D721Med (cell line): ENCODE measurements around the gene SCLY.
A peak's percentile ranks its signal among the peaks of the same experiment; 100 is the strongest.

Source experiments
- DNase-seq: peaks from one replicate; pipeline ENCODE4 v3.0.0; 2011; ENCODE audit warnings: low spot score; ENCODE audit not compliant: insufficient read length
- FAIRE-seq: peaks from 2 replicates; lab custom pipeline; 2011; peaks lifted over from hg19 to GRCh38; lab: Jason Lieb, UNC
- CTCF ChIP-seq: IDR thresholded peaks from 2 replicates; pipeline ENCODE4 v1.5.1; 2012; ENCODE audit warnings: mild to moderate bottlenecking, control low read depth; ENCODE audit not compliant: insufficient read depth; ENCODE audit errors: missing control alignments

SCLY gene

GRCh38 chr2:238097201-238097987, 36.6 kb downstream of the SCLY start:
- no peak for FAIRE-seq
- TF ChIP-seq CTCF, result no peak
- no peak for DNase-seq

- DNase-seq (peak; percentile 67), FAIRE-seq (no peak)
- no peak for TF ChIP-seq CTCF
These were observed 37.4 kb downstream of the SCLY start for GRCh38 chr2:238097988-238098871.

GRCh38 chr2:238098901-238099713, 38.3 kb downstream of the SCLY start:
- TF ChIP-seq CTCF, result no peak
- DNase-seq, result peak; percentile 31
- no peak for FAIRE-seq

GRCh38 chr2:238099714-238100048, 38.9 kb downstream of the SCLY start:
- DNase-seq (no peak), FAIRE-seq (no peak)
- TF ChIP-seq CTCF, result no peak

GRCh38 chr2:238100049-238100820, 39.4 kb downstream of the SCLY start, which contains the start of gene ESPNL:
TSS of gene ESPNL (plus strand) at chr2:238100340. CDS start at chr2:238100420, 80 bp downstream.
- FAIRE-seq, result no peak
- no peak for TF ChIP-seq CTCF
- peak; percentile 78 for DNase-seq
